Measurements from ENCODE around the gene PARP3. TPM values are rescaled to one million over a fixed set of nuclear protein-coding genes. Genes with fewer than 3 reads are reported as not detected.
A peak's percentile ranks its signal among the peaks of the same experiment; 100 is the strongest.

PARP3 gene
- total and polyA plus RNA-seq, 10 of the 15 experiments (the other 5 are each of a cell fraction or from before 2014, with no cell fraction given), result 2.1 to 31.2 (median 19.5) TPM

DNA sequence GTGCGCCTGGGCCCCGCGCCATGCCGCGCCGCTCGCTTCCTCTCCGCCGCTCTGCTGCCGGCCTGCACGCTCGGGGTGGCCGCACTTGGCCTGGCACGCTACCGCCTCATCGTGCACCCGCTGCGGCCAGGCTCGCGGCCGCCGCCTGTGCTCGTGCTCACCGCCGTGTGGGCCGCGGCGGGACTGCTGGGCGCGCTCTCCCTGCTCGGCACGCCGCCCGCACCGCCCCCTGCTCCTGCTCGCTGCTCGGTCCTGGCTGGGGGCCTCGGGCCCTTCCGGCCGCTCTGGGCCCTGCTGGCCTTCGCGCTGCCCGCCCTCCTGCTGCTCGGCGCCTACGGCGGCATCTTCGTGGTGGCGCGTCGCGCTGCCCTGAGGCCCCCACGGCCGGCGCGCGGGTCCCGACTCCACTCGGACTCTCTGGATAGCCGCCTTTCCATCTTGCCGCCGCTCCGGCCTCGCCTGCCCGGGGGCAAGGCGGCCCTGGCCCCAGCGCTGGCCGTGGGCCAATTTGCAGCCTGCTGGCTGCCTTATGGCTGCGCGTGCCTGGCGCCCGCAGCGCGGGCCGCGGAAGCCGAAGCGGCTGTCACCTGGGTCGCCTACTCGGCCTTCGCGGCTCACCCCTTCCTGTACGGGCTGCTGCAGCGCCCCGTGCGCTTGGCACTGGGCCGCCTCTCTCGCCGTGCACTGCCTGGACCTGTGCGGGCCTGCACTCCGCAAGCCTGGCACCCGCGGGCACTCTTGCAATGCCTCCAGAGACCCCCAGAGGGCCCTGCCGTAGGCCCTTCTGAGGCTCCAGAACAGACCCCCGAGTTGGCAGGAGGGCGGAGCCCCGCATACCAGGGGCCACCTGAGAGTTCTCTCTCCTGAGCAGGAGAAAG, 14.0 kb downstream of the PARP3 start (continued):
- TF ChIP-seq, protein P1, sequence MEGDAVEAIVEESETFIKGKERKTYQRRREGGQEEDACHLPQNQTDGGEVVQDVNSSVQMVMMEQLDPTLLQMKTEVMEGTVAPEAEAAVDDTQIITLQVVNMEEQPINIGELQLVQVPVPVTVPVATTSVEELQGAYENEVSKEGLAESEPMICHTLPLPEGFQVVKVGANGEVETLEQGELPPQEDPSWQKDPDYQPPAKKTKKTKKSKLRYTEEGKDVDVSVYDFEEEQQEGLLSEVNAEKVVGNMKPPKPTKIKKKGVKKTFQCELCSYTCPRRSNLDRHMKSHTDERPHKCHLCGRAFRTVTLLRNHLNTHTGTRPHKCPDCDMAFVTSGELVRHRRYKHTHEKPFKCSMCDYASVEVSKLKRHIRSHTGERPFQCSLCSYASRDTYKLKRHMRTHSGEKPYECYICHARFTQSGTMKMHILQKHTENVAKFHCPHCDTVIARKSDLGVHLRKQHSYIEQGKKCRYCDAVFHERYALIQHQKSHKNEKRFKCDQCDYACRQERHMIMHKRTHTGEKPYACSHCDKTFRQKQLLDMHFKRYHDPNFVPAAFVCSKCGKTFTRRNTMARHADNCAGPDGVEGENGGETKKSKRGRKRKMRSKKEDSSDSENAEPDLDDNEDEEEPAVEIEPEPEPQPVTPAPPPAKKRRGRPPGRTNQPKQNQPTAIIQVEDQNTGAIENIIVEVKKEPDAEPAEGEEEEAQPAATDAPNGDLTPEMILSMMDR (IDR thresholded peaks at IDR 0.05 in 2 of 3, conservative IDR thresholded peaks at IDR 0.05 in 1 of 3; ENCODE audit: control insufficient read depth in 2 of 3, extremely low read depth in 1 of 3, insufficient read depth in 1 of 3, low read depth in 3 of 3, low read length in 3 of 3), result peak in 2 of 3 experiments; percentile 38 to 47; a peak in 4 of 6 replicates

DNA sequence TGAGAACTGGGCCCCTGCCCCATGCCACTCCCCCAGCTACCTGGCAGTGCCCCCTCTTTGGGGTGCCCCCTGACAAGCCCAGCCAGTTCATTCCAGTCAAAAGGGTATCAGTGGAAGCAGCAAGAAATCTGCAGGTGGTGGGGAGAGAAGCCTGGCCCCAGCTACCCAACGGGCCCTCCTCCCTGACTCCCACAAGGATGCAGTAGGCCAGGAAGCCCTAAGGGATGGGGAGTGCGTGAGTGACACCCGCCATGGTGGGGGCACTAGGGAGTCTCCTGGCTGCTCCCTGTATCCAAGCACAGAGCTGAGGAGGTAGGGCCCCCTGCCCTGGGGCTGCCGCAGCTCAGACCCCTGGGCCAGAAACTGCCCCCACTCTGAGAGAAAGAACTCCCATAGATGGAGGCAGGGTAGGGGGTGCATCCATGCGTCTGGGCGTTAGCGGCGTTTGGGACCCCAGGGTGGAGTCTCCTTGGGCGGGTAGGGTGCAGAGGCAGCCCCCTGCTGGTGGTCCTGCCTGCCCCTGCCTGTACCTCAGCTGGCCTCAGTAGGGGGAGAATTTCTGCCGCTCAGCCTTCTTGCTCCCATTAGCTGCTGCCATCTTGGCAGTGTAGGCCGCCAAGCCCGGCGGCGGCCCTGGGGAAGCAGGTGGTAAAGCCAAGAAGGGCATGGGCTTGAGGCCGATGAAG, 15.5 kb downstream of the PARP3 start:
- POLR2A ChIA-PET, result no interaction called here
- BruUV-seq (replicated peaks), result no TSS peak
- no peak for TF ChIP-seq POLR2AphosphoS2 (IDR thresholded peaks at IDR 0.05; ENCODE audit: low read depth, low read length)
- TF ChIP-seq GATAD2B (conservative IDR thresholded peaks at IDR 0.05; ENCODE audit: low read depth), result no peak
- no peak for TF ChIP-seq POU2F2 (IDR thresholded peaks at IDR 0.05; ENCODE audit: borderline replicate concordance, low read depth, low read length)
- TF ChIP-seq, protein P2, sequence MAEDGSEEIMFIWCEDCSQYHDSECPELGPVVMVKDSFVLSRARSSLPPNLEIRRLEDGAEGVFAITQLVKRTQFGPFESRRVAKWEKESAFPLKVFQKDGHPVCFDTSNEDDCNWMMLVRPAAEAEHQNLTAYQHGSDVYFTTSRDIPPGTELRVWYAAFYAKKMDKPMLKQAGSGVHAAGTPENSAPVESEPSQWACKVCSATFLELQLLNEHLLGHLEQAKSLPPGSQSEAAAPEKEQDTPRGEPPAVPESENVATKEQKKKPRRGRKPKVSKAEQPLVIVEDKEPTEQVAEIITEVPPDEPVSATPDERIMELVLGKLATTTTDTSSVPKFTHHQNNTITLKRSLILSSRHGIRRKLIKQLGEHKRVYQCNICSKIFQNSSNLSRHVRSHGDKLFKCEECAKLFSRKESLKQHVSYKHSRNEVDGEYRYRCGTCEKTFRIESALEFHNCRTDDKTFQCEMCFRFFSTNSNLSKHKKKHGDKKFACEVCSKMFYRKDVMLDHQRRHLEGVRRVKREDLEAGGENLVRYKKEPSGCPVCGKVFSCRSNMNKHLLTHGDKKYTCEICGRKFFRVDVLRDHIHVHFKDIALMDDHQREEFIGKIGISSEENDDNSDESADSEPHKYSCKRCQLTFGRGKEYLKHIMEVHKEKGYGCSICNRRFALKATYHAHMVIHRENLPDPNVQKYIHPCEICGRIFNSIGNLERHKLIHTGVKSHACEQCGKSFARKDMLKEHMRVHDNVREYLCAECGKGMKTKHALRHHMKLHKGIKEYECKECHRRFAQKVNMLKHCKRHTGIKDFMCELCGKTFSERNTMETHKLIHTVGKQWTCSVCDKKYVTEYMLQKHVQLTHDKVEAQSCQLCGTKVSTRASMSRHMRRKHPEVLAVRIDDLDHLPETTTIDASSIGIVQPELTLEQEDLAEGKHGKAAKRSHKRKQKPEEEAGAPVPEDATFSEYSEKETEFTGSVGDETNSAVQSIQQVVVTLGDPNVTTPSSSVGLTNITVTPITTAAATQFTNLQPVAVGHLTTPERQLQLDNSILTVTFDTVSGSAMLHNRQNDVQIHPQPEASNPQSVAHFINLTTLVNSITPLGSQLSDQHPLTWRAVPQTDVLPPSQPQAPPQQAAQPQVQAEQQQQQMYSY (CRISPR knock-in tag; IDR thresholded peaks at IDR 0.05), result no peak
- TF ChIP-seq, protein P3, sequence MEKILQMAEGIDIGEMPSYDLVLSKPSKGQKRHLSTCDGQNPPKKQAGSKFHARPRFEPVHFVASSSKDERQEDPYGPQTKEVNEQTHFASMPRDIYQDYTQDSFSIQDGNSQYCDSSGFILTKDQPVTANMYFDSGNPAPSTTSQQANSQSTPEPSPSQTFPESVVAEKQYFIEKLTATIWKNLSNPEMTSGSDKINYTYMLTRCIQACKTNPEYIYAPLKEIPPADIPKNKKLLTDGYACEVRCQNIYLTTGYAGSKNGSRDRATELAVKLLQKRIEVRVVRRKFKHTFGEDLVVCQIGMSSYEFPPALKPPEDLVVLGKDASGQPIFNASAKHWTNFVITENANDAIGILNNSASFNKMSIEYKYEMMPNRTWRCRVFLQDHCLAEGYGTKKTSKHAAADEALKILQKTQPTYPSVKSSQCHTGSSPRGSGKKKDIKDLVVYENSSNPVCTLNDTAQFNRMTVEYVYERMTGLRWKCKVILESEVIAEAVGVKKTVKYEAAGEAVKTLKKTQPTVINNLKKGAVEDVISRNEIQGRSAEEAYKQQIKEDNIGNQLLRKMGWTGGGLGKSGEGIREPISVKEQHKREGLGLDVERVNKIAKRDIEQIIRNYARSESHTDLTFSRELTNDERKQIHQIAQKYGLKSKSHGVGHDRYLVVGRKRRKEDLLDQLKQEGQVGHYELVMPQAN (conservative IDR thresholded peaks at IDR 0.05), result no peak
- TF ChIP-seq, protein P4, sequence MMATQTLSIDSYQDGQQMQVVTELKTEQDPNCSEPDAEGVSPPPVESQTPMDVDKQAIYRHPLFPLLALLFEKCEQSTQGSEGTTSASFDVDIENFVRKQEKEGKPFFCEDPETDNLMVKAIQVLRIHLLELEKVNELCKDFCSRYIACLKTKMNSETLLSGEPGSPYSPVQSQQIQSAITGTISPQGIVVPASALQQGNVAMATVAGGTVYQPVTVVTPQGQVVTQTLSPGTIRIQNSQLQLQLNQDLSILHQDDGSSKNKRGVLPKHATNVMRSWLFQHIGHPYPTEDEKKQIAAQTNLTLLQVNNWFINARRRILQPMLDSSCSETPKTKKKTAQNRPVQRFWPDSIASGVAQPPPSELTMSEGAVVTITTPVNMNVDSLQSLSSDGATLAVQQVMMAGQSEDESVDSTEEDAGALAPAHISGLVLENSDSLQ (IDR thresholded peaks at IDR 0.05), result no peak
- TF ChIP-seq PML (IDR thresholded peaks at IDR 0.05; ENCODE audit: low read length), result no peak
- no peak for TF ChIP-seq MXI1 (IDR thresholded peaks at IDR 0.05; ENCODE audit: low read depth, low read length)
- no peak for TF ChIP-seq RCOR1 (conservative IDR thresholded peaks at IDR 0.05; ENCODE audit: low read depth, low read length)

More for the DNA sequence above, 15.5 kb downstream of the PARP3 start:
- intact Hi-C loops (cut with micrococcal nuclease; ENCODE audit: unreplicated experiment), result no loop called here
- Histone ChIP-seq H3K27me3 (replicated peaks in 1 of 2; ENCODE audit: control insufficient read depth in 2 of 2, insufficient read depth in 2 of 2, low read length in 1 of 2) (peaks cover 0 to 8% of the 10 kb centered on the region in 2 experiments; a peak in 3 of 4 replicates), H3K9ac (ENCODE audit: control insufficient read depth, insufficient read depth, low read length) (no peak overlapping the region), H3K79me2 (ENCODE audit: control insufficient read depth, insufficient read depth, low read length) (no peaks in the 10 kb centered on the region), H3K9me3 (replicated peaks; ENCODE audit: control insufficient read depth, insufficient read depth, low read length) (no peaks in the 10 kb centered on the region), H2AFZ (ENCODE audit: control insufficient read depth, low read depth, low read length) (no peak overlapping the region), H3K4me3 (no peak overlapping the region), H4K20me1 (ENCODE audit: control insufficient read depth, insufficient read depth) (no peaks in the 10 kb centered on the region), H3K4me1 (ENCODE audit: control insufficient read depth, insufficient read depth, low read length) (no peaks in the 10 kb centered on the region), H3K36me3 (ENCODE audit: control insufficient read depth in 2 of 2, insufficient read depth in 2 of 2, low read length in 1 of 2) (no peaks in the 10 kb centered on the region), H3K27ac (ENCODE audit: control insufficient read depth, insufficient read depth) (no peak overlapping the region), H3K4me2 (ENCODE audit: control insufficient read depth, insufficient read depth) (no peak overlapping the region)
- DNase-seq (ENCODE audit: low read depth, low spot score) (no peak), ATAC-seq (no peak), FAIRE-seq (no peak)
- RAD21 ChIA-PET (ENCODE audit: unreplicated experiment), result no interaction called here
- 80% methylated on average over 15 of the region's 15 CpGs for WGBS (ENCODE audit: insufficient coverage, insufficient replicate concordance, low lambda C conversion rate, missing lambda C conversion rate)
- SMC1A ChIA-PET (ENCODE audit: uncharacterized antibody, unreplicated experiment), result no interaction called here
- in situ Hi-C loops (cut with MboI), result no loop called here
- CTCF ChIA-PET, result no interaction called here

Data from GM12878 (cell line).